Right atrium auricular region (tissue), 2 donors: ENCODE data around the gene CARD8. TPM values are rescaled to one million over a fixed set of nuclear protein-coding genes. Genes with fewer than 3 reads are reported as not detected.
"Not testable (repeated sequence)": the region's sequence is repeated elsewhere in the genome, so short reads cannot be mapped to it uniquely, and the experiment has no call there.

Source experiments
- DNase-seq: peaks from one replicate; pipeline ENCODE4 v3.0.0-alpha.2; 2019; ENCODE audit warnings: low spot score
- H3K27ac ChIP-seq, 2 donors: fragments of 200-600 bp; sonication (generic); 1 replicate in 1 of 2; 2 replicates in 1 of 2; pipeline ENCODE4 v1.5.1; 2016 to 2019
- H3K27me3 ChIP-seq, 2 donors: fragments of 200-600 bp; sonication (generic); one replicate each; pipeline versions ENCODE4 v1.5.1 to v1.6.0; 2017 to 2019
- H3K36me3 ChIP-seq: fragments of 200-600 bp; sonication (generic); one replicate; pipeline ENCODE4 v1.5.1; 2016
- H3K4me1 ChIP-seq, 2 donors: fragments of 200-600 bp; sonication (generic); one replicate each; pipeline versions ENCODE4 v1.5.1 to v1.6.0; 2017 to 2019
- H3K4me3 ChIP-seq, 2 donors: fragments of 200-600 bp; sonication (generic); 1 replicate in 1 of 2; 2 replicates in 1 of 2; pipeline ENCODE4 v1.5.1; 2017 to 2019; ENCODE audit warnings: mild to moderate bottlenecking in 1 of 2, moderate library complexity in 1 of 2
- H3K9me3 ChIP-seq, 2 donors: fragments of 200-600 bp; sonication (generic); one replicate each; pipeline ENCODE4 v1.5.1; 2019
- total RNA-seq, 2 donors: library from RNA; depleted of rRNA; stranded (reverse); fragments of >200 nt; gene quantifications; one replicate each; pipeline ENCODE4 v1.1.0, GENCODE V29; 2016
- TF ChIP-seq, protein P1 (sequence below), 2 donors: fragments of 200-600 bp; sonication (generic); IDR thresholded peaks; one replicate each; pipeline ENCODE4 v1.5.1; 2019; ENCODE audit warnings: antibody characterized with exemption in 2 of 2

CARD8 gene
- total RNA-seq, 2 donors from 2014 or later = 19.7 to 21.2 TPM

DNA sequence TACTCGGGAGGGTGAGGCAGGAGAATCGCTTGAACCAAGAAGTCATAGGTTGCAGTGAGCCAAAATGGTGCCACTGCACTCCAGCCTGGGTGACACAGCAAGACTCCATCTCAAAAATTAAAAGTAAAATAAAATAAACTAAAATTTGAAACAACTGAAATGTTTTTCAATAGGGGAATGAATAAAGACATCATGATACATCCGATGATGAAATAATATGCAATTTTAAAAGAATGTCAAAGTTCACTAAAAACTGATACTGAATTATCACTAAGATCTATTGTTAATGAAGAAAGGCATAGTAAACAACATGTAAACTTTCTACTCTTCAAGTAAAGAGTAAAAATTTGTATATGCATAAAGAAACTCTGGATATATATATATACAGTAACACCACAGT lies 8.5 kb downstream of the CARD8 start:
- DNase-seq = no peak
- peaks cover 10% of the 10 kb centered on the region for H3K36me3 ChIP-seq
- no peak overlapping the region for H3K4me3 ChIP-seq
- no peak overlapping the region for H3K27ac ChIP-seq
- H3K4me1 ChIP-seq = peaks cover 0 to 14% of the 10 kb centered on the region in 2 donors
- TF ChIP-seq, protein P1, sequence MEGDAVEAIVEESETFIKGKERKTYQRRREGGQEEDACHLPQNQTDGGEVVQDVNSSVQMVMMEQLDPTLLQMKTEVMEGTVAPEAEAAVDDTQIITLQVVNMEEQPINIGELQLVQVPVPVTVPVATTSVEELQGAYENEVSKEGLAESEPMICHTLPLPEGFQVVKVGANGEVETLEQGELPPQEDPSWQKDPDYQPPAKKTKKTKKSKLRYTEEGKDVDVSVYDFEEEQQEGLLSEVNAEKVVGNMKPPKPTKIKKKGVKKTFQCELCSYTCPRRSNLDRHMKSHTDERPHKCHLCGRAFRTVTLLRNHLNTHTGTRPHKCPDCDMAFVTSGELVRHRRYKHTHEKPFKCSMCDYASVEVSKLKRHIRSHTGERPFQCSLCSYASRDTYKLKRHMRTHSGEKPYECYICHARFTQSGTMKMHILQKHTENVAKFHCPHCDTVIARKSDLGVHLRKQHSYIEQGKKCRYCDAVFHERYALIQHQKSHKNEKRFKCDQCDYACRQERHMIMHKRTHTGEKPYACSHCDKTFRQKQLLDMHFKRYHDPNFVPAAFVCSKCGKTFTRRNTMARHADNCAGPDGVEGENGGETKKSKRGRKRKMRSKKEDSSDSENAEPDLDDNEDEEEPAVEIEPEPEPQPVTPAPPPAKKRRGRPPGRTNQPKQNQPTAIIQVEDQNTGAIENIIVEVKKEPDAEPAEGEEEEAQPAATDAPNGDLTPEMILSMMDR (IDR thresholded peaks at IDR 0.05) = no peak
- no peaks in the 10 kb centered on the region for H3K9me3 ChIP-seq
- no peaks in the 10 kb centered on the region for H3K27me3 ChIP-seq

DNA sequence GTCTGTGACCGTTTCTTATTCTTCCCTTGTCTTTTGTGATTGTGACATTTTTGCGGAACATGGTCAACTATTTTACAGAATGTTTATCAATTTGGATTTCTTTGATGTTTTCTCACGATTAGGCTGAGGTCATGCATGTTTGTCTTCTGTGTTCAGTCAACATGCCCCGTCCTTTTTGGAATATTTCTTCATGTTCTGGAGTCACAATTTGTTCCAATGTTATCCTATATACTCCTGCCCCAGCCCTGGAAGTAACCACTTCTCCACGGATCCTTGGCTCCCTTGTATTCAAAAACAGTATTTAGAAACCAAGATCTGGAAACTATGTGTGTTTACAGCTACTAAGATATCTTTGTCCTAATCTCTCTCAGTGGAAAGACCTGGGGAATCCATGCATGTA lies 9.6 kb downstream of the CARD8 start:
- Histone ChIP-seq H3K4me1 (peaks cover 0 to 14% of the 10 kb centered on the region in 2 donors), H3K36me3 (peaks cover 10% of the 10 kb centered on the region)

DNA sequence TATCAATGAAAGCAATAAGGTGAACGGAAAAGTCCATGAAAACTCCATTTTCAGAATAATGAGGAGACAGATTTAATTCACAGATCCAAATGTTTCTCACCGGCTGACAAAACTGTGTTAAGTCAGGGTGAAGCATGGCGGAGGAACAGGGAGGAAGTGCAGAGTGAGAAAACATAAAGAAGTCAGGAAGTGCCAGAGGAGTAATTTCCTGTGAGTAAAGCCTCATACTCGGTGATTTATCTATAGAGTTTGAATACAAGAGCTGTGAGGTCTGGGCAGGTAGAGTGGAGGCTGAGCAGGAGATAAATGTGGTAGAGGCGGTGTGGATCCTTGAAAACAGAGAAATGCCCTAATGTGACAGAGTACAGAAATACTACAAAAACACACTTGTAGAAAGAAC lies 11.4 kb downstream of the CARD8 start:
- Histone ChIP-seq H3K27ac (peak overlapping the region in 1 of 2 donors; percentile 16), H3K4me3 (no peak overlapping the region), H3K36me3 (peaks cover 22% of the 10 kb centered on the region), H3K27me3 (no peaks in the 10 kb centered on the region), H3K9me3 (no peaks in the 10 kb centered on the region), H3K4me1 (peaks cover 0 to 9% of the 10 kb centered on the region in 2 donors)
- TF ChIP-seq, protein P1 (IDR thresholded peaks at IDR 0.05) = no peak
- DNase-seq = no peak

More for the DNA sequence above, 9.6 kb downstream of the CARD8 start:
- TF ChIP-seq, protein P1 (IDR thresholded peaks at IDR 0.05) = no peak
- H3K9me3 ChIP-seq = no peaks in the 10 kb centered on the region
- no peak overlapping the region for H3K27ac ChIP-seq
- H3K4me3 ChIP-seq = no peak overlapping the region
- no peak for DNase-seq
- H3K27me3 ChIP-seq = no peaks in the 10 kb centered on the region

DNA sequence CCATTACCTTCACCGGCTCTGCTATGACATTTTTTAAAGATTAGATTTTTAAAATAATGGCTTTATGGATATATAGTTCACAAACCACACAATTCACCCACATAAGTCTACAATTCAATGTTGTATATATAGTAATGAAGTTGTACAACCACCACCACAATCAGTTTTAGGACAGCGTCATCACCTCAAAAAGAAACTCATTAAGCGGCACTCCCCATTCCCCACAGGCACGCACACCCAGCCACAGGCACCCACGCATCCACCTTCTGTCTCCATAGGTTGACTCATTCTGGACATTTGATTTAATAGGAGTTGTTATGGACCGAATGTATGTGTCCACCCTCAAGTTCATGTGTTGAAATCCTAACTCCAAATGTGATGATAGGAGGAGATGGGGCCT lies 13.9 kb downstream of the CARD8 start:
- H3K9me3 ChIP-seq, DNase-seq, H3K27me3 ChIP-seq, H3K27ac ChIP-seq, H3K4me1 ChIP-seq, H3K4me3 ChIP-seq: not testable (repeated sequence)
- peaks cover 34% of the 10 kb centered on the region for H3K36me3 ChIP-seq

DNA sequence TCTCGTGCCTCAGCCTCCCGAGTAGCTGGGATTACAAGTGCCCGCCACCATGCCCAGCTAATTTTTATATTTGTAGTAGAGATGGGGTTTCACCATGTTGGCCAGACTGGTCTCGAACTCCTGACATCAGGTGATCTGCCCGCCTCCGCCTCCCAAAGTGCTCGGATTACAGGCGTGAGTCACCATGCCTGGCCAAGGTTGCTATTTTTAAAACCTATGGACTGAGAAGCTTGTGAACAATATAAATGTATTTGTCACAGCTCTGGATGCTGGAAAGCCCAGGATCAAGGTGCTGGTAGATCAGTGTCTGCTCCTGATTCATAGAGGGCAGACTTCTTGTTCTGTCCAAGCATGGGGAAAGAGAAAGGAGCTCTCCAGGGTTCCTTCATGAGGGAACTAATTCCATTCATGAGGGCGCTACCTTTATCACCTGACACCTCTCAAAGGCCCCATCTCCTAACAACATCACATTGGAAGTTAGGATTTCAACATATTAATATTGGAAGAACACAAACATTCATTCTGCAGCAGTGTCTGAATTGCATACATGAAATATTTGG lies 16.1 kb downstream of the CARD8 start:
- no peak overlapping the region for H3K4me3 ChIP-seq
- TF ChIP-seq, protein P1 (IDR thresholded peaks at IDR 0.05) = no peak
- H3K27me3 ChIP-seq = no peaks in the 10 kb centered on the region
- H3K4me1 ChIP-seq = peaks cover 0 to 4% of the 10 kb centered on the region in 2 donors
- no peak overlapping the region for H3K27ac ChIP-seq
- H3K36me3 ChIP-seq = peaks cover 27% of the 10 kb centered on the region
- no peaks in the 10 kb centered on the region for H3K9me3 ChIP-seq
- DNase-seq = no peak

DNA sequence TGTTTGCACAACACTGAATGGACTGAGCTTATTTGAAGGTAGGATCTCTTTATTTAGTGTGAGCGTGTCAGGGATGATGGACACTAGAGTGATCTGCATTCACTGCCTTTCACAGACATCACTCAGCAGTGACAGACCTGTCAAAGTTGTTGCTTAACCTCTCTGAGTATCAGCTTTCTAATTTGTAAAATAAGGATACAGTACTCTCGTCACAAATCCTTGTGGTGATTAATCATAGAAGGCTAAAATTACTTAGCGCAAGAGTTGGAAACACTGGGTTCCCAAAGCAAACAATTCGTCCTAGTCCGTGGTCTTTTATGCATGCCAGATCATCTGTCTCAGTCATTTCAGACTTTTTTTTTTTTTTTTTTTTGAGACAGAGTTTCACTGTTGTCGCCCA lies 16.6 kb downstream of the CARD8 start:
- H3K27ac ChIP-seq = no peak overlapping the region
- no peaks in the 10 kb centered on the region for H3K4me1 ChIP-seq
- no peaks in the 10 kb centered on the region for H3K27me3 ChIP-seq
- no peaks in the 10 kb centered on the region for H3K9me3 ChIP-seq
- TF ChIP-seq, protein P1 (IDR thresholded peaks at IDR 0.05) = no peak
- H3K4me3 ChIP-seq = no peak overlapping the region
- H3K36me3 ChIP-seq = peaks cover 32% of the 10 kb centered on the region
- no peak for DNase-seq
